Omental fat pad (tissue), 4 donors: ENCODE results near the gene STIMATE. TPM values are rescaled to one million over a fixed set of nuclear protein-coding genes. Genes with fewer than 3 reads are reported as not detected.

ENCODE experiments used
- ATAC-seq: fragments of 150-250 bp; one replicate; pipeline ENCODE4 v1.9.1; 2016; ENCODE audit warnings: mild to moderate bottlenecking, moderate library complexity; ENCODE audit not compliant: low FRiP score
- DNase-seq: peaks from one replicate; pipeline ENCODE4 v3.0.0-alpha.2; 2019; ENCODE audit warnings: low spot score
- CTCF ChIP-seq, 3 donors: fragments of 450-650 bp; IDR thresholded peaks; one replicate each; pipeline ENCODE4 v1.5.1; 2016 to 2017; ENCODE audit warnings: antibody characterized with exemption in 3 of 3, mild to moderate bottlenecking in 3 of 3, moderate library complexity in 2 of 3
- total RNA-seq, 4 donors: library from RNA; depleted of rRNA; stranded (reverse); fragments of >200 nt; gene quantifications; one replicate each; pipeline ENCODE4 v1.1.0, GENCODE V29; 2016

Gene STIMATE
- total RNA-seq, 4 donors from 2014 or later = 15.1 to 34.7 (median 18.8) TPM

- no peak for TF ChIP-seq CTCF (IDR thresholded peaks at IDR 0.05)
- ATAC-seq (no peak), DNase-seq (no peak)
Measured at GRCh38 chr3:52912885-52913731, 15.8 kb upstream of the STIMATE start.

- no peak for ATAC-seq
- DNase-seq = no peak
- no peak for TF ChIP-seq CTCF (IDR thresholded peaks at IDR 0.05)
Measured at GRCh38 chr3:52910823-52911222, 13.5 kb upstream of the STIMATE start.

GRCh38 chr3:52907497-52907896 lies 10.1 kb upstream of the STIMATE start:
- ATAC-seq (no peak), DNase-seq (no peak)
- TF ChIP-seq CTCF (IDR thresholded peaks at IDR 0.05) = no peak

- ATAC-seq (no peak), DNase-seq (no peak)
- TF ChIP-seq CTCF (IDR thresholded peaks at IDR 0.05) = no peak
Measured at GRCh38 chr3:52904552-52904951, 7.2 kb upstream of the STIMATE start.

- no peak for ATAC-seq
- no peak for DNase-seq
- no peak for TF ChIP-seq CTCF (IDR thresholded peaks at IDR 0.05)
Measured at GRCh38 chr3:52904000-52904399, 6.7 kb upstream of the STIMATE start.

- DNase-seq (no peak), ATAC-seq (no peak)
- TF ChIP-seq CTCF (IDR thresholded peaks at IDR 0.05) = no peak
Measured at GRCh38 chr3:52896613-52897012, 735 bp downstream of the STIMATE start.

GRCh38 chr3:52896151-52896550 lies 1.2 kb downstream of the STIMATE start:
- ATAC-seq = no peak
- no peak for DNase-seq
- TF ChIP-seq CTCF (IDR thresholded peaks at IDR 0.05) = no peak
